Upper lobe of left lung (tissue), 6 donors: Measurements from ENCODE around the gene CLN5. TPM values are rescaled to one million over a fixed set of nuclear protein-coding genes. Genes with fewer than 3 reads are reported as not detected.

ENCODE experiments used
- ATAC-seq, 2 donors: fragments of 200-7000 bp; cut with Tn5 transposase; one replicate each; pipeline ENCODE4 v1.9.1; 2022; ENCODE audit warnings: mild to moderate bottlenecking in 2 of 2, moderate library complexity in 2 of 2; ENCODE audit not compliant: low FRiP score in 2 of 2
- DNase-seq, 2 donors: peaks; one replicate each; pipeline ENCODE4 v3.0.0-alpha.2; 2019 to 2020
- H3K27ac ChIP-seq, 4 donors: fragments of 200-600 bp; sonication (generic); one replicate each; pipeline ENCODE4 v1.5.1; 2016 to 2019
- H3K27me3 ChIP-seq, 4 donors: fragments of 200-600 bp; sonication (generic); one replicate each; pipeline ENCODE4 v1.5.1; 2017 to 2019
- H3K36me3 ChIP-seq, 4 donors: fragments of 200-600 bp; sonication (generic); one replicate each; pipeline ENCODE4 v1.5.1; 2016 to 2019
- H3K4me1 ChIP-seq, 4 donors: fragments of 200-600 bp; sonication (generic); one replicate each; pipeline ENCODE4 v1.5.1; 2018 to 2019
- H3K4me3 ChIP-seq, 4 donors: fragments of 200-600 bp; sonication (generic); one replicate each; pipeline ENCODE4 v1.5.1; 2017 to 2019; ENCODE audit warnings: mild to moderate bottlenecking in 2 of 4, moderate library complexity in 1 of 4
- H3K9me3 ChIP-seq, 4 donors: fragments of 200-600 bp; sonication (generic); one replicate each; pipeline ENCODE4 v1.5.1; 2018 to 2019
- EP300 ChIP-seq, 4 donors: sonication (generic); formaldehyde crosslinking; IDR thresholded peaks; one replicate each; pipeline ENCODE4 v1.5.1; 2017; ENCODE audit warnings: antibody characterized with exemption in 4 of 4, control low read depth in 2 of 4
- POLR2A ChIP-seq, 4 donors: fragments of 450-650 bp; IDR thresholded peaks; one replicate each; pipeline ENCODE4 v1.5.1; 2016 to 2017; ENCODE audit warnings: antibody characterized with exemption in 4 of 4, mild to moderate bottlenecking in 2 of 4
- POLR2AphosphoS5 ChIP-seq, 2 donors: sonication (generic); formaldehyde crosslinking; IDR thresholded peaks; one replicate each; pipeline ENCODE4 v1.5.1; 2017; ENCODE audit warnings: antibody characterized with exemption in 2 of 2
- WGBS, 2 donors: methylation state at CpG; one replicate each; pipeline ENCODE4 v1.1.5; 2017 to 2018; 5-methylcytosine and 5-hydroxymethylcytosine counted together
- total RNA-seq, 6 donors: library from RNA; depleted of rRNA in 4 of 6; stranded (reverse); fragments of >200 nt in 4 of 6; gene quantifications; one replicate each; pipeline versions ENCODE4 v1.1.0 to v1.2.1, GENCODE V29; 2016 to 2021
- TF ChIP-seq, protein P1 (sequence below), 6 experiments: fragments of 450-650 bp in 4 of 6; fragments of 200-600 bp in 2 of 6; sonication (generic) in 2 of 6; IDR thresholded peaks; one replicate each; pipeline ENCODE4 v1.5.1; 2016 to 2019; ENCODE audit warnings: antibody characterized with exemption in 6 of 6
- donor health status: DM: no; HTN: no; CAD: no; lungs with moderate emphysema.
- donor health status: DM: no; HTN: yes; CAD: no; lungs with severe emphysema.

CLN5 gene
- total RNA-seq, 6 donors from 2014 or later = 13.0 to 39.5 (median 25.8) TPM

DNA sequence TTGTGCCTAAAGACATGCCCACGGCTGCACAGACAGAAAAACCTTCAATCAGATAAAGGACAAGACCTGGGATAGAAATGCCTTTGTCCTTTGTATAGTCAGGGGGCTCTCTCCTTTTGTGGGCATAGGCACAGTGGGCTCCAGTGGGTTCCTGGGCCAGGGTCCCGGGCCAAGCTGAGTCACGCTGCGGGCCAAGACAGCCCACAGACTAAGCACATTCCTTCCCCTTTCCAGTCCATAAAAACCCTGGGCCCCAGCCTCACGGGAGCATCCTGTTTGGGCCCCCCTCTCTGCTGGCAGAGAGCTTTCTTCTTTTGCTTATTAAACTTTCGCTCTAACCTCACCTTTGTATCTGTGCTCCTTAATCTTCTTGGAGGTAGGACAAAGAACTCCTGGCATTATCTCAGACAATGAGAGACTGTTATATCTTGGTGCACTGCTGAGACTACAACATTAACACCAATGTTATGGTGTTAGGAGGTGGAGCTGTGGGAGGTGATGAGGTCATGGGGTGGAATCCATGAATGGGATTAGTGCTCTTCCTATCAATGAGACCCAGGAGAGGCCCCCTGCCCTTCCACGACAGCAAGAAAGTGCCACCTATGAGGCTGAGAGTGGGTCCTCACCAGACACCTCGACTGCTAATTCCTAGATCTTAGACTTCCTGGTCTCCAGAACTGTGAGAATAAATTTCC is 55.9 kb downstream of the CLN5 start:
- no peaks in the 10 kb centered on the region for H3K9me3 ChIP-seq
- no peak overlapping the region for H3K27ac ChIP-seq
- DNase-seq (peak in 1 of 2 donors; percentile 34), ATAC-seq (no peak)
- H3K4me3 ChIP-seq = no peak overlapping the region
- no peaks in the 10 kb centered on the region for H3K27me3 ChIP-seq
- TF ChIP-seq POLR2A (IDR thresholded peaks at IDR 0.05) = no peak
- TF ChIP-seq, protein P1, sequence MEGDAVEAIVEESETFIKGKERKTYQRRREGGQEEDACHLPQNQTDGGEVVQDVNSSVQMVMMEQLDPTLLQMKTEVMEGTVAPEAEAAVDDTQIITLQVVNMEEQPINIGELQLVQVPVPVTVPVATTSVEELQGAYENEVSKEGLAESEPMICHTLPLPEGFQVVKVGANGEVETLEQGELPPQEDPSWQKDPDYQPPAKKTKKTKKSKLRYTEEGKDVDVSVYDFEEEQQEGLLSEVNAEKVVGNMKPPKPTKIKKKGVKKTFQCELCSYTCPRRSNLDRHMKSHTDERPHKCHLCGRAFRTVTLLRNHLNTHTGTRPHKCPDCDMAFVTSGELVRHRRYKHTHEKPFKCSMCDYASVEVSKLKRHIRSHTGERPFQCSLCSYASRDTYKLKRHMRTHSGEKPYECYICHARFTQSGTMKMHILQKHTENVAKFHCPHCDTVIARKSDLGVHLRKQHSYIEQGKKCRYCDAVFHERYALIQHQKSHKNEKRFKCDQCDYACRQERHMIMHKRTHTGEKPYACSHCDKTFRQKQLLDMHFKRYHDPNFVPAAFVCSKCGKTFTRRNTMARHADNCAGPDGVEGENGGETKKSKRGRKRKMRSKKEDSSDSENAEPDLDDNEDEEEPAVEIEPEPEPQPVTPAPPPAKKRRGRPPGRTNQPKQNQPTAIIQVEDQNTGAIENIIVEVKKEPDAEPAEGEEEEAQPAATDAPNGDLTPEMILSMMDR (IDR thresholded peaks at IDR 0.05) = no peak
- TF ChIP-seq POLR2AphosphoS5 (IDR thresholded peaks at IDR 0.05) = no peak
- TF ChIP-seq EP300 (IDR thresholded peaks at IDR 0.05) = no peak
- peaks cover 0 to 78% (median 19%) of the 10 kb centered on the region in 4 donors for H3K36me3 ChIP-seq
- 95 to 96% methylated on average over 8 of the region's 8 CpGs for WGBS, 2 donors
- peaks cover 0 to 14% (median 0%) of the 10 kb centered on the region in 4 donors for H3K4me1 ChIP-seq

DNA sequence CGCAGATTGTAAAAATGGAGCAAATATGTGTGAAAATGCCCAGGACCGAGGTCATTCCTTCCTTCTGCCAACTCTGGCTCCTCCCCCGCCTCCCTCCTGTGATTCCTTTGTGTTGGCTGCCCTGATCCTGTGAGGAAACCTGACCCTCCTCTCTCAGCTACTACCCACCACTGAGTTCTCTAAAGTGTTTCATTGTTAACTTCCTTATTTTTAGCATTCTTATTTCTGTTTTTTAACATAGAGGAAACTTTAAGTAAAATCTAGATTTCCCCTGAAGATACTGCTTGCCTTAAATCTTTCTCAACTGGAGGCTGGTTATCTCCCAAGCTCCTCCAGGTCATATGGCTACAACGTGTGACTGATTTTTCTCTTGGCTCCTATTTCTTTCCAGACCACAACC is 56.8 kb downstream of the CLN5 start:
- Histone ChIP-seq H3K27ac (peak overlapping the region in 1 of 4 donors; percentile 30), H3K36me3 (peaks cover 0 to 85% (median 19%) of the 10 kb centered on the region in 4 donors), H3K9me3 (no peaks in the 10 kb centered on the region), H3K4me3 (no peak overlapping the region), H3K27me3 (no peaks in the 10 kb centered on the region), H3K4me1 (peaks cover 0 to 12% (median 0%) of the 10 kb centered on the region in 4 donors)
- WGBS, 2 donors = 56 to 68% methylated on average over 4 of the region's 4 CpGs
- ATAC-seq = peak in 1 of 2 donors; percentile 77
- TF ChIP-seq POLR2A (IDR thresholded peaks at IDR 0.05) = no peak
- TF ChIP-seq, protein P1 (IDR thresholded peaks at IDR 0.05) = no peak
- no peak for TF ChIP-seq POLR2AphosphoS5 (IDR thresholded peaks at IDR 0.05)
- TF ChIP-seq EP300 (IDR thresholded peaks at IDR 0.05) = no peak
- no peak for DNase-seq

DNA sequence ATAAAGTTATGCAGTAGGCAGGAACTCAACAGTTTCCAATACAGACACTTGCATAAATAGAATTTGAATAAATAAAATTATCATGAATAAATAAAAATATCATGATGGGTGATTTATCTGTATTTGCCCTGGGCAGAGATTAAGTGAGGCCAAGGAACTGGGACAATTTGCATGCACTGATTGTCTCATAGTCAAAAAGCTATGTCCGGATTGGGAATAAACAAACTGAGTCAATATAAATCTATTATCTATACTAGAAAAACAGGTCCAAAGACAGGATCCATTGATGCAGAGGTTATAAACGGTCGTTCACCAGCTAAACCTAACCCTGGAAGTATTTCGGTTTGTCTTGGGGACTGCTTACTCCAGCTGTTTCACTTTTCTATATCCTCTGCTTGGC is 61.3 kb downstream of the CLN5 start:
- 89 to 96% methylated on average over 4 of the region's 4 CpGs for WGBS, 2 donors
- peaks cover 0 to 12% (median 9%) of the 10 kb centered on the region in 4 donors for H3K4me1 ChIP-seq
- DNase-seq (no peak), ATAC-seq (no peak)
- peaks cover 0 to 91% (median 24%) of the 10 kb centered on the region in 4 donors for H3K36me3 ChIP-seq
- H3K9me3 ChIP-seq = no peaks in the 10 kb centered on the region
- no peak overlapping the region for H3K4me3 ChIP-seq
- TF ChIP-seq, protein P1 (IDR thresholded peaks at IDR 0.05) = no peak
- TF ChIP-seq POLR2AphosphoS5 (IDR thresholded peaks at IDR 0.05) (no peak), POLR2A (IDR thresholded peaks at IDR 0.05) (no peak)
- H3K27ac ChIP-seq = no peak overlapping the region
- no peaks in the 10 kb centered on the region for H3K27me3 ChIP-seq

Other genes with a start within 250 kb of the CLN5 start
- gene KCTD12, start 105.7 kb upstream of the CLN5 start, total RNA-seq = 100 to 1,000 TPM in 2 of 6 donors, 10 to 100 TPM in 4; 40.9 to 165 (median 85.6) TPM
- gene ACOD1, start 43.6 kb upstream of the CLN5 start, total RNA-seq = not detected
- 10 to 100 TPM; 37.7 to 94.9 (median 53.8) TPM for gene FBXL3, start 35.1 kb downstream of the CLN5 start, total RNA-seq